GM19328 (cell line): ENCODE measurements around the gene SETBP1.
A peak's percentile ranks its signal among the peaks of the same experiment; 100 is the strongest.
"Not testable (repeated sequence)": the region's sequence is repeated elsewhere in the genome, so short reads cannot be mapped to it uniquely, and the experiment has no call there.

Source experiments
- ATAC-seq: cut with Tn5 transposase; IDR thresholded peaks from one replicate; pipeline ENCODE4 v1.9.1; 2021; ENCODE audit warnings: mild to moderate bottlenecking, moderate library complexity; ENCODE audit not compliant: unreplicated experiment

Gene SETBP1

GRCh38 chr18:44786688-44787087 lies 106.0 kb downstream of the SETBP1 start:
- ATAC-seq, result peak; percentile 70

DNA sequence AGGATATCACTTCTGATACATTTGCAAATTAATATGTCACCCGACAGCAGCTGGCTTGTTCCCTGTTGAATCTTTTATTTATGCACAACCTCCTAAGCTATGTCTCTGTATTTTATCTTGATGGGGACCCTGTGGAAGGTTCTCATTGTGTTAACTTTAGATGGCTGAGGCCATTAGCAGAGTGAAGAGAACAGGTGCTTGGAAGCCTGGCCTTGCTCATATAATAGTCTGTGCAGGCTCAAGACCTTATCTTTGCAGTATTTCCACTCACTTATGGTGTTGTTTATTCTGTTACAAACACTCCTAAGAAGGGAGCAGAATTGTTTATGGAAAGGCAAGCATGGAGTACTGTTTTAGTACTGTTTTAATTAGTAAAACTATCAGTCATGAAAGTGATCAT lies 107.6 kb downstream of the SETBP1 start:
- ATAC-seq, result no peak

- no peak for ATAC-seq
These were observed 109.0 kb downstream of the SETBP1 start for GRCh38 chr18:44789710-44790109.

DNA sequence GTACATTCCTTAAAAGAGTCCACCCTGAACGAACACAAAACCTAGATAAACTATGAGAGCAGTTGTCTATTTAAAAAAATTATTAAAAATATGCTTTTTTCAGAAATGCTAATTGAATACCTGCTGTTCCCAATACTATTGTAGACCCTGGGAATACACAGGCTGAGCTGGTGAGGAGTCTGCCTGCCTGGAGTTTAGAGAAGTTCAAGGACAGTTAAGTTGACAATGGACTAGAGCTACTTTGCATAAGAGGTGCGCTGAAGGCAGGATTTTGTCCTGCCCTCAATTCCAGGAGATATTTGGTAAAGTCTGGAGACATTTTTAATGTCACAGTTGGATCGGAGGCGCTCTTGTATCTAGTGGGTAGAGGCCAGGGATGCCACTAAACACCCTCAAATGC lies 110.2 kb downstream of the SETBP1 start:
- ATAC-seq, result no peak

GRCh38 chr18:44791520-44791919 lies 110.8 kb downstream of the SETBP1 start:
- ATAC-seq, result no peak

DNA sequence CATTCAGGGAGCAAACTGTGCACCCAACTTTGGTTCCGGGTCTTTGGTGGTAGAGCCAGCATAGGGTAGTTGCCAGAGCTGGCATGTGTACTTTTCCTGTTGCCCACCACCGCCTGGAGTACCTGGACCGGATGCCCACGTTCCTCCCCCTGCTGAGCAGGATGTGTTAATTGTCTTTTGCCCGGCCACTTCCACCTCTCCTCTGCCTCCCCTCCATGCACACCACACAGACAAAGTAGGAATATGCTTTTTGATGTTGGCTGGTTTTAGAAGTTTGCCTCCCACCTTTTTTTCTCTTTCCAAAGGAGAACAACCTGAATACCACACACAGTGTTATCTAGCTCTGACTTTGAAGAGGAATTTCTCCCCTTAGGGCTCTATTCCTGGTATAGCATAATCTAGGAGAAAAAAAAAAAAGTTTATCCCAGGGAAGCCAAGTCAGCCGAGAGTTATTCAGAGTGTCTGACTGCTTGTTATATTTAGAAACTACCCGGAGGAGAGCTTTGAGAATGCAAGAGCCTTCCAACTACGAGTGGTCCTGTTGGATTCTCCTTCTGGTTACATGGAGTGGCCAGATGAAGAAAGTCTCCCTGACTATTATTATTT lies 111.9 kb downstream of the SETBP1 start:
- no peak for ATAC-seq

GRCh38 chr18:44793194-44793593 lies 112.5 kb downstream of the SETBP1 start:
- ATAC-seq, result no peak

- ATAC-seq, result no peak
These were observed 113.0 kb downstream of the SETBP1 start for GRCh38 chr18:44793685-44794084.

DNA sequence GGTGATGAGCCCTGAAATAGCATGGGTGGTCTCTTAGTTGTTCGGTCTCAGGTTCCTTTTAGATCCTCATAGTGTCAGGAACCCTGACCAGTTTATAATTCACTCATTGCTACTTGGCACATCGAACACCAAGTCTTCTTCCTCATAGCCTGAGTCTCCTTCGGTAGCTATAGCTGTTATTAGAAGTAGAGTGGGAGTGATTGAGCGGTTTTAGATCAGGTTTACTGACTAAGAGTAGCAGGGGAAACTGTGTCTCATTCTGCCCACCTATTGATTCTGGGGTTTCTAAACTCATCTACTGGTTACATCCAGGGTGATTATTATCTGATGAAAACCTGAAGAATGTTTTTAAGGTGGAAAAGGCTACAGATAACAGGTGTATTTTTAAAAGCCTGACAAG lies 114.6 kb downstream of the SETBP1 start:
- ATAC-seq, result no peak

- no peak for ATAC-seq
These were observed 116.0 kb downstream of the SETBP1 start for GRCh38 chr18:44796429-44797428.

- no peak for ATAC-seq
These were observed 117.9 kb downstream of the SETBP1 start for GRCh38 chr18:44798433-44799048.

DNA sequence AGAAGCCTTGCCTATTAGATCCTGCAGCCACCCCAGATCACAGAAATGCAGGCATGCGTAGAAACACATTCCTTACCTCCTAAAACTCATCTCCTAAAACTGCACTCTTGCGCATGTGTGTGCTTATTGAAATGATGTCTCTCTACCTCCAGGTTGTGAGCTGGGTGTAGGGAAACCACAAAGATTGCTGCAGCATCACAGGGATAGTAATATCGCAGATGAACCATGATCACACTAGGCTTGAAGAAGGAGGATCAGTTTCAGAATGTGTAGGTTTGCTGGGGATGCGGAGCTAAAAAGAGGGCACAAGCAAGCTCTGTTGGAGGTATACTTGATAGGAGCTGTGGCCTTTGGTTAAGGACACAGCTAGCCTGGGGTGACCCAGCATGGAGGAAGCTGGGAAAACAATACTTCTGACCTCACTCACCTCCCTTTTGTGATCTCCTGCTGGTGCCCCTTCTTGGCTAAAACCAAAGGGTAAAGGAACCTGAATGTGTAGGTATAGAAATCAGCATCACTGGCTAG lies 118.8 kb downstream of the SETBP1 start:
- no peak for ATAC-seq

DNA sequence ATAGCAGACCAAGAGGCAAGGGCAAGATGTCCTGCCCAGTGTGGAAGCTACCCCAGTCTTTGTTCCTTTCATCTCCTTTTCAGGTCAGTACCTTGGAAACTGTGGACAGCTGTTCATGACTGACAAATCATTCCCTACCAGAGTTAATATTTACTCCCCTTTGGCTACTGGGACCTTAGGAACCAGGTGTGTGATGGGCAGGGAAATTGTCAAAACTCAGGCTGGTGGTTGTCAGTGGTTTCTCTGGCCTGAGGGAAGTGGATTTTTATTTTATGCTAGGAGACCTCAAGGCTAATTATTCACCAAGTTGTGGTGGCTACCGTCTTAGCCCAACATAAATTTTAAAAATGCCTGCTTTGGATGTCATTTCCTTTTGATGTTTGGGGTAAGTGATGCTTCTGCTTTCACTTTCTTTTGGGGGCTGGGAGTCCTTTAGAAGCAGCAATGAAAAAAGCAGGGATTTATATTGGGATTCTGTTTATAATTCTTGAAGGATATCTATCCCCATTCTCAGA lies 119.3 kb downstream of the SETBP1 start:
- ATAC-seq, result no peak

DNA sequence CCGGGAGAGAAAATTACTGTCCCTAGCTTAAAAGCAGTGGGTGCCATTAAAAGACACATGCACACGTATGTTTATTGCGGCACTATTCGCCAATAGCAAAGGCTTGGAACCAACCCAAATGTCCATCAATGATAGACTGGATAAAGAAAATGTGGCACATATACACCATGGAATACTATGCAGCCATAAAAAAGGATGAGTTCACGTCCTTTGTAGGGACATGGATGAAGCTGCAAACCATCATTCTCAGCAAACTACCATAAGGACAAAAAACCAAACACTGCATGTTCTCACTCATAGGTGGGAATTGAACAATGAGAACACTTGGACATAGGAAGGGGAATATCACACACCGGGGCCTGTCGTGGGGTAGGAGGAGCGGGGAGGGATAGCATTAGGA lies 120.1 kb downstream of the SETBP1 start:
- ATAC-seq, result not testable (repeated sequence)

DNA sequence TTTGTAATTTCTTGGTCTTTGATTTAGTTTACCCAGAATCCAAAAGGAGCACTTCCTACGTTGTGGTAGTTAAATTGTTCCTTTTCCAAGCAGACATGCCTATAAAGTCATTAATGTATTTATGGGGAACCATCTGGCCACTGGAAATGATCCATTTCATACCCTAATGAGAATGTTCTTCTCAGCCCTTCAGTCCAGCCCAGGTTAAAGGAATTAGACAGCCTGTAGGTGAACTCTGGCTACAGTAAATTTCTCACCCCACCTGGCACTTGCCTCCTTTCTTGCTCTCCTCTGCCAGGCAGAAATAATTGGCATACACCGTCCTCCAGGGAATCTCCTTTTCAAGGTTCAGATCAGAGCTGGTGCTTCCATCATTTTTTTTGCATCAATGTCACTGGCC lies 121.1 kb downstream of the SETBP1 start:
- ATAC-seq, result no peak

DNA sequence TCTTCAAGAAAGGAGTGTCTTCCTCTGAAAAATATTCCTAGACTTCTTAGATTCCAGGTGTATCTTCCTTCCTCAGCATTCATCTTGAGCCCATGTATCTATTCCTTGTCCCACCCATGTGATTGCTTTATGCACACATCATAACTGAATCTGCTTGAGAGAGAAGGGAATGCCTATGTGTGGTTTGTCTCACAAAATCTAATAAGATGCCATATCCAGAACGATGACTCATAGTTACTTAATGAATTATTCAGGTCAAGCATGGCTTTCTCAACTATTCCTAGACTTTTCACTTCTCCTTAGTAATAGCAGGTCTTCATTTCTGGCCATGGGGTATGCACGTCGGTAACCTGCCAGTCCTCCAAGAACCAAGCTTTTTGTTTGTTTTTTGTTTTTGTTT lies 121.8 kb downstream of the SETBP1 start:
- ATAC-seq, result no peak

DNA sequence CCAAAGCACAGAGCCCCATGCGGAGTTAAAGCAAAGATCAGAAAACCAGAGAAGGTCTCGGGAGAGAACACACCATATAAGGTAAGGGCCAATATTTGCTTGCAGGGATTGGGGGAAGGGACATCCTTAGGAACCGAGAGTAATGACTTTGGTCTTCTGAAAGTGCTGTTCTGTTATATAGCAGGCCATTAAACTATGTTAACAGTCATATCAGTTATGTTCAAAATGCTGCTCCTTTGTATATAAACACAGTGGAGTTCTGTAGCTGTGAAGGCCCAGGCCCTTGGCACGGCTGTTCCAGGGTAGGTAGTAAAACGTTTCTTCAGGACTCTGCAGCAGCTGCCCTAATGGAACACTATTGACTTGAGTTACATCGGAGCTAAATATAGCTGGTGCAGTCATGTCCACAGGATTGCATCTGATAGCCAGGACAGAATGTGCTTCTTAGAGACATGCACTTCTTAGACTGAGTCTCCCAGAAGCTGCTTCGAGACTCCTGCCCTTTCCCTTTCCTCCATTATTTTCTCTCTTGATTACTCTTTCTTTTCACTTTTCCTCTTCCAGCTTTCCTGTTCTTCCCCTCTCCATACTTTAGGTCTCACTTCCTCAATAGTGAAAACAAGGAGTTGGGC lies 122.4 kb downstream of the SETBP1 start:
- ATAC-seq, result no peak

GRCh38 chr18:44804033-44804432 lies 123.3 kb downstream of the SETBP1 start:
- ATAC-seq, result no peak

DNA sequence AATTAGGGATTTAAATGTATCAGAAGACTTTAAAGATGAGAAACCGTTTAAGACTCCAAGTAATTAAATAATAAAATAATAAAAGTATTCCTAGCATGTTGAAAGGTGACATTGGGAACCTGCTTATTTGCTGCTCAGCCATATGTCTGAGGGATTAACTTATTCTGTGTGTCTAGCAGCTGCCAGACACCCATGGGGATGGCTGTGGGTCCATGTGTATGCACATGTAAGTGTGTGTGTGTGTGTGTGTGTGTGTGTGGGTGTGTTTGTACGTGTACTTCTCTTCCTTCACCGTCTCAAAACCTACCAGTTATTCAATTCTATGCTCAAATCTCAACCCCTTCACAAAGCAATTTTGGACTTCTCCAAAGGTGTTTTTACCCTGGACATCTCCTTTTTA lies 124.5 kb downstream of the SETBP1 start:
- ATAC-seq, result no peak

DNA sequence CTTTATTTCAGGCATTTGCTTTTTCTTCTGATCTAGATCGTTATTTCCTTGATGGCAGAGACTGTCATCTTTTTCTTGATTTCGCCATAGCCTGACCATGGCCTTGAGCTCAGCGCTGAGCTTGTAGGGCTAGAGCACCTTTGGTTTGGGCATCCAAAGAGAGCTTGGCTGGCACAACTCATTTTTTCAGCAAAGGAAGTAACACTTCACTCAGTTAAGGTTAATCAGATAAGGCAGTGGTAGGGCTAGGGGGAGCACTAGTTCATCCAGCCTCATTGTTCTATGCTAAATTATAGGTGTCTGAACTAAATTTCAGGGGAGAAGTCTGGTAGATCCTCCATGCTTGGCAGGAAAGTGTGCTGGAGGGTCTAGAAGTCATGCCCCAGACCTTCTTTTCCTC lies 125.0 kb downstream of the SETBP1 start:
- no peak for ATAC-seq

DNA sequence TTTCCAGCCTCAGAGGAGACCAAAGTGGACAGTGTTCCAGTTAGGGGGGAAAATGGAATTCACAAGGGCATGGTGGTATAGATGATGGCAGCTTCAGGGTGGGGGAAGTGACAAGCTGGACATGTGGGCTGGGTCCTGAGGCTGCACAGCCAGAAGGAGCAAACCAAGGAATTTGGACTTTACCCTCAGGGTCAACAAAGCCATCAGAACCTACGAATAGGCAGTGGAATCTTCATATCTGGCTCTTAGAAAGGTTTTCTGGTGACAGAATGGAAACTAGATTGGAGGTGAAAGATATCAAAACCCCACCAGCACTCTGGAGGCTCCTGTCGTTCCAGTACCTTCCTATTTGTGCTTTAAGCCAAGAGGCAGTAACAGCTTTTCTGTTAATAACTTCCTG lies 127.1 kb downstream of the SETBP1 start:
- no peak for ATAC-seq
